Ovary (tissue), 9 donors: ENCODE measurements around the gene CLPSL2. TPM values are rescaled to one million over a fixed set of nuclear protein-coding genes. Genes with fewer than 3 reads are reported as not detected.

Experiments used
- DNase-seq, 5 donors: peaks; one replicate each; pipeline ENCODE4 v3.0.0-alpha.2; 2019 to 2020
- H3K27ac ChIP-seq, 2 donors: fragments of 200-600 bp; one replicate each; pipeline versions ENCODE4 v1.5.1 to v1.8.0; 2019 to 2022
- H3K27me3 ChIP-seq: fragments of 200-600 bp; one replicate; pipeline ENCODE4 v1.8.0; 2022
- H3K36me3 ChIP-seq: fragments of 200-600 bp; sonication (generic); one replicate; pipeline ENCODE4 v1.5.1; 2019
- H3K4me1 ChIP-seq: one replicate; pipeline ENCODE4 v1.8.1; 2013; ENCODE audit warnings: mild to moderate bottlenecking, moderate library complexity; ENCODE audit not compliant: insufficient read depth
- H3K4me3 ChIP-seq: fragments of 200-600 bp; sonication (generic); one replicate; pipeline ENCODE4 v1.5.1; 2017
- H3K9me3 ChIP-seq, 2 donors: fragments of 200-600 bp in 1 of 2; sonication (generic) in 1 of 2; one replicate each; pipeline versions ENCODE4 v1.5.1 to v1.8.1; 2013 to 2019; ENCODE audit warnings: mild to moderate bottlenecking in 1 of 2, moderate library complexity in 1 of 2
- CTCF ChIP-seq, 3 donors: fragments of 450-650 bp in 2 of 3; fragments of 200-600 bp in 1 of 3; IDR thresholded peaks; one replicate each; pipeline versions ENCODE4 v1.5.1 to v1.8.0; 2016 to 2022; ENCODE audit warnings: antibody characterized with exemption in 3 of 3, mild to moderate bottlenecking in 1 of 3
- EP300 ChIP-seq: sonication (generic); formaldehyde crosslinking; IDR thresholded peaks from one replicate; pipeline ENCODE4 v1.6.1; 2017; ENCODE audit warnings: antibody characterized with exemption
- POLR2A ChIP-seq: fragments of 450-650 bp; IDR thresholded peaks from one replicate; pipeline ENCODE4 v1.6.1; 2017; ENCODE audit warnings: antibody characterized with exemption, mild to moderate bottlenecking, moderate library complexity
- WGBS, 3 donors: extraction: QIAGEN DNeasy Blood & Tissue Kit in 1 of 3; methylation state at CpG; one replicate each; pipeline versions ENCODE4 v1.1.5 to v1.1.7; 2013 to 2017; 5-methylcytosine and 5-hydroxymethylcytosine counted together
- intact Hi-C, 4 donors: fragments of 100-400 bp; cut with DNase I; formaldehyde crosslinking; loops; one replicate each; pipeline versions ENCODE4 v1.11.0 to v1.15.1; 2022 to 2023
- polyA plus RNA-seq, 2 donors: library from polyadenylated mRNA; stranded (reverse); fragments of 200-250 nt in 1 of 2; fragments of 350-450 nt in 1 of 2; fragmentation: Illumina TruSeq in 1 of 2; extraction: RNeasy Lipid Tissue Mini Kit (QIAGEN cat#74804) in 1 of 2; gene quantifications; one replicate each; pipeline ENCODE4 v1.2.3, GENCODE V29; 2013 to 2014
- total RNA-seq, 7 donors: library from RNA; depleted of rRNA in 2 of 7; stranded (reverse); fragments of >200 nt in 2 of 7; fragmentation: NEBNext Ultra II Directional in 3 of 7; extraction: Animal tissue kit (Norgen Biotek cat#: 25700) in 3 of 7; gene quantifications; one replicate each; pipeline versions ENCODE4 v1.1.0 to v1.2.4, GENCODE V29; 2016 to 2023
- donor health status: DM: no; HTN: no; CAD: no; lungs with moderate emphysema.
- donor health status: DM: no; HTN: no; CAD: no.
- donor health status: Bipolar disorder and iron deficiency.
- donor health status: DM: yes; HTN: yes; CAD: no.
- donor health status: DM: no; HTN: no; CAD: no.
- donor health status: DM: yes; HTN: yes; CAD: no.

CLPSL2 gene
- total and polyA plus RNA-seq, 9 donors = not detected

GRCh38 chr6:35778437-35778836, 2.0 kb downstream of the CLPSL2 start:
- intact Hi-C loops = no loop called here
- no peak for DNase-seq
- no peaks in the 10 kb centered on the region for H3K27me3 ChIP-seq
- no peaks in the 10 kb centered on the region for H3K36me3 ChIP-seq
- no peak overlapping the region for H3K27ac ChIP-seq
- H3K9me3 ChIP-seq = no peaks in the 10 kb centered on the region
- H3K4me1 ChIP-seq = no peaks in the 10 kb centered on the region
- WGBS, 3 donors = 81 to 88% (median 82%) methylated on average over 2 of the region's 2 CpGs
- TF ChIP-seq EP300 (no peak), CTCF (IDR thresholded peaks at IDR 0.05) (no peak), POLR2A (no peak)
- no peak overlapping the region for H3K4me3 ChIP-seq

- H3K9me3 ChIP-seq = no peaks in the 10 kb centered on the region
- no peak for TF ChIP-seq EP300
- no peak for TF ChIP-seq CTCF (IDR thresholded peaks at IDR 0.05)
- TF ChIP-seq POLR2A = no peak
- no peaks in the 10 kb centered on the region for H3K4me1 ChIP-seq
- H3K27ac ChIP-seq = no peak within 1 kb of the TSS
- no peak within 1 kb of the TSS for H3K4me3 ChIP-seq
- no peaks in the 10 kb centered on the region for H3K27me3 ChIP-seq
- DNase-seq = no peak
- no peaks in the 10 kb centered on the region for H3K36me3 ChIP-seq
- intact Hi-C loops = no loop called here
- 73 to 89% (median 76%) methylated on average over 7 of the region's 7 CpGs for WGBS, 3 donors
Observed at GRCh38 chr6:35780719-35781118, 4.3 kb downstream of the CLPSL2 start, which contains the start of gene CLPSL1. Gene CLPSL1 (plus strand): TSS chr6:35781019. CDS start chr6:35781111, 92 bp downstream.

- no peaks in the 10 kb centered on the region for H3K4me1 ChIP-seq
- intact Hi-C loops = no loop called here
- H3K36me3 ChIP-seq = no peaks in the 10 kb centered on the region
- no peaks in the 10 kb centered on the region for H3K9me3 ChIP-seq
- TF ChIP-seq CTCF (IDR thresholded peaks at IDR 0.05) (no peak), EP300 (no peak), POLR2A (no peak)
- no peaks in the 10 kb centered on the region for H3K27me3 ChIP-seq
- no peak for DNase-seq
- 92 to 95% (median 93%) methylated on average over 2 of the region's 2 CpGs for WGBS, 3 donors
- H3K27ac ChIP-seq = no peak overlapping the region
- no peak overlapping the region for H3K4me3 ChIP-seq
Observed at GRCh38 chr6:35781290-35781689, 4.9 kb downstream of the CLPSL2 start.

- no peak for DNase-seq
- WGBS, 3 donors = 32 to 50% (median 46%) methylated on average over 3 of the region's 3 CpGs
- Histone ChIP-seq H3K27ac (no peak overlapping the region), H3K4me1 (no peaks in the 10 kb centered on the region), H3K36me3 (no peaks in the 10 kb centered on the region), H3K27me3 (no peaks in the 10 kb centered on the region), H3K9me3 (no peaks in the 10 kb centered on the region), H3K4me3 (no peak overlapping the region)
- TF ChIP-seq CTCF (IDR thresholded peaks at IDR 0.05) (no peak), EP300 (no peak), POLR2A (no peak)
- intact Hi-C loops = no loop called here
Observed at GRCh38 chr6:35782424-35782823, 6.0 kb downstream of the CLPSL2 start.

- intact Hi-C loops = no loop called here
- H3K27me3 ChIP-seq = no peaks in the 10 kb centered on the region
- no peak overlapping the region for H3K4me3 ChIP-seq
- no peaks in the 10 kb centered on the region for H3K36me3 ChIP-seq
- no peaks in the 10 kb centered on the region for H3K9me3 ChIP-seq
- no peaks in the 10 kb centered on the region for H3K4me1 ChIP-seq
- 54 to 79% (median 71%) methylated on average over 2 of the region's 2 CpGs for WGBS, 3 donors
- DNase-seq = no peak
- TF ChIP-seq CTCF (IDR thresholded peaks at IDR 0.05) (no peak), EP300 (no peak), POLR2A (no peak)
- no peak overlapping the region for H3K27ac ChIP-seq
Observed at GRCh38 chr6:35784200-35784599, 7.8 kb downstream of the CLPSL2 start.
